DMS153 treated with DMSO at 0.1 percent for 48 hours (cell line): ENCODE measurements around the gene COL20A1.

ENCODE experiments used
- DNase-seq: peaks from one replicate; lab custom pipeline; 2025; ENCODE audit not compliant: unreplicated experiment; lab: John Stamatoyannopoulos, UW

Gene COL20A1

GRCh38 chr20:63347081-63347741 is 54.2 kb downstream of the COL20A1 start:
- DNase-seq: no peak

DNA sequence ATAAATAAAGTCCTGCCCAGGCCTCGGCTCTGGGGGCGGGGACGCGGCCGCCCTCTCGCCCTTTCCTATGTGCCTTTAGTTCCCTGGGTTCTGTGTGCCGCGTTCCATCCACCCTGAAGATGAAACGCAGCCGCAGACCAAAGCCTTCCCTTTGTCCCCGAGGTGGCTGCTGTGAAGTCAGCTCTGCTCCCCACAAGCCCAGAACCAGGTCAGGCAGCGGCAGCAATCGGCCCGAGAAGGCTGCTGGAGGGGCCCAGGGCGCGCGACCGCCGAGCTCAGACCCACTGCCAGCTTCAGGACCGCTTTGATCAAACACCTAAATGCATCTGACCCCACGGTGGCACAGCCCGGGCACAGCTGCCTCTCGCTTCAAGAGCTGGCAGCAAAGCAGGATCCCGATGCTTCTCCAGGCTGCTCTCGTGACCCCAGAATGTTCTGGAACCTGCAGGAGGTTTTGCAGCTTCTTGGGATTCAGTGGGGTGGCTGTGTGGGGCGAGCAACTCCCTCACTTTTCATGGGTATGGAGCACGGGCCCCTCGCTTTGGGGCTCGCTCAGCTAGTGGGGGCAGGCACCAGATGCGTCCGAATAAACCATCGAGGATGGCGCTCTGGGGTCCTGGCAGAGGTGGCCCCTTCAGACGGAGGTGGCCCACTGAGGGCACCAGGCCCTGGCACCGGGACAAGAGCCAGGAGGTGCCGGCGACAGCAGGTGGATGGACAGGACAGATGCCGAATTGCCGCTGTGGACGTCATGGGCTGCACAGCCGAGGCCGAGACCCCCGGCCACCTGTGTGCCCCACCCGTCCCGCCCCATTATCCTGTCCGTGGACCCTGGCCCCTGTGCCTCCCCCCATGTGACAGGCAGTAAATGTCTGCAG is 55.2 kb downstream of the COL20A1 start:
- no peak for DNase-seq

DNA sequence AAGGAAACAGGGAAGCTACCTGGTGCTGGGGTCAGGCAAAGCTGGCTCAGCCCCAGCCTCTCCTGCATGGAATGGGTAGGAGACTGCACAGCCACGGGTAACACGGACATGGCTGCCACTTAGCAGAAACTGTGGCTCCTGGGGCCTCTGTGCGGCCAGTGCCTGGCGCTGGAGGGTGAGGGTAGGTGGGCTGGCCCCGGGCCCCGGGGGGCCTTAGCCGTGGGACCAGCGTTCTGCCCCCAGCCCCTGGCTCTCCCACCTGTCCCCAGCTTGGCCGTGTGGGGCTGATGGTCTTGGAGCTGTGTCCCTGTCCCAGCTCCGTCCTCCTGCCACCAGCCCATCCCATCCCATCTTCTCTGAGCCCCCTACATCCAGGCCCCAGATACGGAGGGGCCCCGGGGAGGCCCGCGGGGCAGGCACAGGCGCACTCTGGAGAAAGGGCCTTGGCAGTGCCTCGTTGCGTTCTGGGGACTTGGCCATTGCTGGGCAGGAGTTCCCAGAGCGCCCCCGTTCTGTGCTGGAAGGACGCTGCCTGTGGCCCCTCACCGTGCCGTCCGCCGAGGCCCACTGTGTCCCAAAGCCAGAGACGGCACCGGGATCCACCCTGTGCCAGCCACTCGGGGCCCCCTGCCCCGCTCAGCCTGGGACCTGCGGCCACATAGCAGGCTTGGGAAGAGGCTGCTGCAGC is 56.0 kb downstream of the COL20A1 start:
- DNase-seq: no peak

DNA sequence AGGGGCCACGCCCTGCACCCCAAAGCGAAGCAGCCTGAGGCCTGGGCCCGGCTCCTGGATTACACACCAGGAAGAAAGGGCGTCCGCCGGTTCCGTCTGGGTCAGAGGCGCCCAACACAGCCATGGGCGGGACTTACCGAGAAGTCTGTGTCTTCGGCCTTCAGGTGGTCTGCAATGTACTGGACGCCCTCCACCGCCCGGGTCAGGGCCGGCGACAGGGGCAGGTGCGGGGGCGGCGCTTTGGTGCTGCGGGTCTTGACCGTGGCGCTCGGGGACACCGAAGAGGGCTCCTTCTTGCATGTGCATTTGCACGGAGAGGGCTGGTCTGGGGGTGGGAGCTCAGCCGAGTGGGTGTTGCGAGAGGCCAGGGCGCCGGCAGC is 56.5 kb downstream of the COL20A1 start:
- no peak for DNase-seq

DNA sequence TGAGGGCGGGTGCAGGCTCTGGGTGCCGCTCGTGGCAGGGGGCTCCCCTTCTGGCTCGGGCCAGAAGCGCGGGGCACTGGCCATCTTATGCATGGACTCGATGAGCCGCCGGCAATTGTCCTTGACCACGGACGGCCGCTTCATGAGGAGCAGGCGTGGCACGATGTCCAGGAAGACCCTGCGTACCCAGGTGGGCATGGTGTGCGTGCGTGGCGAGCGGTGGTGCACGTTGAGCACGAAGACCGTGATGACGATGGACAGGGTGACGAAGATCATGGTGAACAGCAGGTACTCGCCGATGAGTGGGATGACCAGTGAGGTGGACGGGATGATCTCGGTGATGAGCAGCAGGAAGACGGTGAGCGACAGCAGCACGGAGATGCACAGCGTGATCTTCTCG is 57.2 kb downstream of the COL20A1 start:
- DNase-seq: no peak

GRCh38 chr20:63350597-63351325 is 57.8 kb downstream of the COL20A1 start:
- no peak for DNase-seq

- DNase-seq: no peak
Measured at GRCh38 chr20:63351326-63351700, 58.3 kb downstream of the COL20A1 start.

GRCh38 chr20:63351811-63352591 is 59.0 kb downstream of the COL20A1 start:
- no peak for DNase-seq

DNA sequence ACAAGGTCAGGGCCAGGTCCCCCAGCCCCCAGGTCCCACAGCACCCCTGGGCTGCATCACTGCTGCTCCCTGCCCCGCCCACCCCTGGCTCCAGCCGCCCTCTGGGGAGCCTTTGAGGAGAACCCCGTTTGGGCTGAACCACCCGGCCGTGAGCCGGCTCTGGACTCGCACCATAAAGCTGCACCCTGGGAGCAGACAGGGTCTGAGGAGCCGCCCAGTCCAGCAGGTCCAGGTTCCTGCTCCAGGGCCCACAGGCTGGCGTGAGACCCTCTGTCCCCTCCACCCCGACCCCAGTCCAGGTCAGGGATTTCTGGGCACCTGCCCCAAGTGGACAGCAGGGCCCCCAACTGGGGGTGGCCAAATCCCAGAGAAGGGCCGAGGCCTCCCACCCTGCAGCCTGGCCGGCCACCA is 59.8 kb downstream of the COL20A1 start:
- no peak for DNase-seq

GRCh38 chr20:63354636-63355350 is 61.8 kb downstream of the COL20A1 start:
- DNase-seq: no peak

- DNase-seq: no peak
Measured at GRCh38 chr20:63355781-63356295, 62.9 kb downstream of the COL20A1 start.

GRCh38 chr20:63356511-63356910 is 63.5 kb downstream of the COL20A1 start:
- DNase-seq: no peak

DNA sequence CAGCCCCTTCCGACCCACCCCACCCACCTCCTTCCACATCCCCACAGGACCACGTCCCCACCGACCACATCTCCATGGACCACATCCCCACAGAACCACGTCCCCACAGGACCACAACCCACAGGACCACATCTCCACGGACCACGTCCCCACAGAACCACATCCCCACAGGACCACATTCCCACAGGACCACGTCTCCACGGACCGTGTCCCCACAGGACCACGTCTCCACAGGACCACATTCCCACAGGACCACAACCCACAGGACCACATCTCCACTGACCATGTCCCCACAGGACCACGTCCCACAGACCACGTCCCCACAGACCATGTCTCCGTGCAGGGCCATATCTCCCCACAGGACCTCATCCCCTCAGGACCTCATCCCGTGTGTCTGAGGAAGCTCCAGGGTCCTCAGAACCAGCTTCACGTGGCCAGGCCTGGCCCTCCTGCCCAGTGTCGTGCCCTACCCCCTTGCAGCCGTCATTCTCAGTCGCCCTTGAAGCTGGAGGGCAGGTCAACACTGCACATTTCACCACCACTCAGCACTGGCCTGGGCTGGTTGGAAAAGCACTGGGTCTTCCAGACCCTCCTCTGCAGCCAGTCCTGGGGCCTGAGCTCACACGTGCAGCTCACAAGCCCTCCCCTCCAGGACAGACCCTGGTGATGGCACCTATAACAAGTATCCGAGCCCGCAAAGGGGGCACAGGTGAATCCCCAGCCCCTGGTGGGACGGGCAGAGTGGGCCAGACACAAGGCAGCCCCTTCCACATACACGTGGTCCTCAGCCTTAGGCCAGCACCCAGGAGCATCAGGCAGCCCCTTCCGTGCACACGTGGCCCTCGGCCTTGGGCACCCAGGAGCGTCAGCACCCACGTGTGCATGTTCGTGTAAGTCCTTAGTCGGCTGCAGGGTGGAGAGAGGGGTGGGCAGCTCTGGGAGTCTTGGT is 64.2 kb downstream of the COL20A1 start:
- no peak for DNase-seq

DNA sequence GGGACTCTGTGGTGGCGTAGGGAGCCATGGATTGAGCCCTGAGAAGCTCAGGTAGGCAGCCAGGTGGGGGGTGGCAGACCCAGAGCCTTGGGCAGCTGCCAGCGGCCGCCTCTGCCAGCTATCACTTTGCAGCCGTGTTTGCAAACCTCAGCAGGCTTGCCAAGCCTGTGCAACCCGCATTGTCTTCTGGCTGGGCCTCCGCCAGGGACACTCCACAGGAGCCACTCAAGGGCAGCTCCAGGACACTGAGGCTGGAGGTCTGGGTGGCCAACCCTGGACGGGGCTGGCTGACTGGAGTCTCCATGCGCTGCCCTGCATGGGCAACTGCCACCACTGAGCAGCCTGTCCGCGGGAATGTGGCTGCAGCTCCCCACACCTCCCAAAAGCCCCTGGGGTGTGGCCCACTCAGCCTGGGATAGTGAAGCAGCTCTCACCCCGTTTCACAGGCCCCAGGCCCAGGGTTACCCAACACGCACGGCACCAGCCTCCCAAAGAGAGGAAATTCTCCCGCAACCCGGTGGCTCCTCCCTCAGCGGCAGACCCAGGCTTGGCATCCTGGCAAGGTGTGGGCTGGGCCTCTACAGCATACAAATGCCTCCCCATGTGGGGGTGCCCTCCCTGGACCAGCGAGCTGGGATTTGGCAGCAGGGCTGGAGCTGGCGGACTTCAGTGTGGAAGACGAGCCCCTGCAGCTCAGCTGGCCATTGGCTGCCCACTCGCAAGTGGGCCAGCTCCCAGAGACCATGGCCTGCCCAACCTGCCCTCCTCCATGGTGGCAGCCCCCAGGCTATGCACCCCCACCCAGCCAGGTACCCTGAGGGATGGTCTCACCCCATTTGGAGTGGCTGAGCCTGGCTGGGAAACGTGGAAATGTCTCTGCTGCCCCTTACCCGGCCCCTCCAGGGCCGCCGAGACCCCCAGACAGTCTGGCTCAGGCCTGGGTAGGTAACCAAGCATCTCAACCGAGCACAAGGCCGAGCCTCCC is 65.2 kb downstream of the COL20A1 start:
- DNase-seq: peak; percentile 65

DNA sequence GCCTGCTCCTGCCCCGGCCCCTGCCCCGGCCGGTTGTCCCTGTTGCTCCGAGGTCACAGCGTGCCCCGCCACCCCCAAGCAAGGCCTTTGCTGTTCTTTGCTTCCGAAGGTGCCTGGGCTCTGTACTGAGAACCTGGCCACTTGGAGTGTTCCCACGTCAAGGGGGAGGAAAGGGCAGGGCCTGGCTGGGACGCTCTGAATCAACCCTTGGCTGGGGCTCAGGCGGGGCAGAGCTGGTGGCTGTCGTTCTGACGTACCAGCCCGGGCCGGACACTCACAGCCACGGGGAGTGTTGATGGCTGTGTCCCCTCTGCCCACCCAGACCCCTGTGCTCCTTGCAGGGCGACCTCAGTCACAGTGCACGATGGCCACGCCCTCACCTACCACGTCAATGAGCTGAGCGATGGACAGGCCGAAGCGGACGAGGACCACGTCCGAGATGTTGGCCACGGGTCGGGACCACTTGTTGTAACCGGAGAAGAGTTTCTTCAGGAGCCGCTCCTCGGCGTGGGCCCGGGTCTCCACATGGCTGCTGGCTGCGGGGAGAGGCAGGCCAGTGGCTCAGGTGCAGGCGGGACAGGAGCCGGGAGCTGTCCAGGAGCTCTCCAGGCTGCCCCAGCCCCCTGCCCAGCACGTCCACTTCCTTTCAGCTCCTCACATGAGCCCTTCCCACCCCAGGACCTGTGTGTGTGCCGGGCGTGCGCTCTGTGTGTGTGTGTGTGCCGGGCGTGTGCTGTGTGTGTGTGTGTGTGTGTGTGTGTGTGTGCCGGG is 66.4 kb downstream of the COL20A1 start:
- DNase-seq: no peak
